T1000 (cell line): ENCODE measurements around the gene RPA1.
"Not testable (repeated sequence)": the region's sequence is repeated elsewhere in the genome, so short reads cannot be mapped to it uniquely, and the experiment has no call there.

Experiments
- DNase-seq: peaks from one replicate; lab custom pipeline; 2025; ENCODE audit warnings: mixed read lengths; lab: John Stamatoyannopoulos, UW

RPA1 gene

DNA sequence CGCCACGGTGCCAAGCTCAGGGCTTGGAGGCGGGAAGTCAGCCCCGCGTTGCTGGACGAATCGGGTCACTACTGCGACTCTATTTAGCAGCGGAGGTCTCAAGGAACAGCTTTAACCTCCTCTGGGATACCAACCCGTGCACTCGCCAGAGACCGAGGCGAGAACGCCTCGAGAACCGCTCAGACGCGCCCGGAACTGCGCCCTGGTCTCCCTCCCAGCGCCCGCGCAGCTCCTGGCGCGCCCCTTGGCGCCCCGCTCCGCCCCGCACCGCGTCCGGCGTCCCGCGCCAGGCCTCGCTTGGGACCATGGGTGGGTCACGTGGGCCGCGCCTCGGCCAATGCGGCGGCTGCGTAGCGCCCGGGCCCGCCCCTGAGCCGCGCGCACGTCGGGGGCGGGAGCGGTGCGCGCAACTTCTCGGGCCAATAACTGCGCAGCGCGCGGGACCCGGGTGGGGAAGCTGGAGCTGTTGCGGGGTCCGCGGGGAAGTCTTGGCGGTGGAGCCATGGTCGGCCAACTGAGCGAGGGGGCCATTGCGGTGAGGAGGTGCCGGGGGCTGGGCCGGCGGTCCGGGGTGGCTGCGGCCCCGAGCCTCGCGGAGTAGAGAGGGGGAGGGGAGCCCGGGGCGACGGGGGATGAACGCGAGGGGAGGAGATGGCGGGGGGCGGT lies at the start of gene RPA1, which contains the start of gene SMYD4:
Gene RPA1 (plus strand): TSS at position 414 of the 666 bp plus-strand sequence. CDS start 89 bp downstream, at position 503.
Gene SMYD4 (minus strand): TSS at position 311 of the 666 bp plus-strand sequence. CDS start 1,908 bp downstream, outside the sequence.
- DNase-seq: peak; percentile 84

DNA sequence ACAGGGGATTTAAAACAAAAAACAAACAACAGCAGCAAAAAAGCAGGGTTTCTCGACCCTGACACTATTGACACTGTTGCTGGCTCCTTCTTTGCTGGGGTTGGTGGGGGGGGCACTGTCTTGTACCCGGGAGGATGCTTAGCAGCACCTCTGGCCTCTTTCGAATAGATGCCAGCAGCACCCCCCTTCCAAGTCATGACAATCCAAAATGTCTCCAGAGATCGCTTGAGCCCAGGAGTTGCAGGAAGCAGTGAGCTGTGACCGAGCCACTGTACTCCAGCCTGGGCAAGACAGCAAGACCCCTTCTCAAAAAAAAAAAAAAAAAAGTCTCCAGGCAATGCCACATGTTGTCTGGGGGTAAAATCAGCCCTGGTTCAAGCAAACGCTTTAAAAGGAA lies 47.6 kb upstream of the RPA1 start:
- DNase-seq: no peak

DNA sequence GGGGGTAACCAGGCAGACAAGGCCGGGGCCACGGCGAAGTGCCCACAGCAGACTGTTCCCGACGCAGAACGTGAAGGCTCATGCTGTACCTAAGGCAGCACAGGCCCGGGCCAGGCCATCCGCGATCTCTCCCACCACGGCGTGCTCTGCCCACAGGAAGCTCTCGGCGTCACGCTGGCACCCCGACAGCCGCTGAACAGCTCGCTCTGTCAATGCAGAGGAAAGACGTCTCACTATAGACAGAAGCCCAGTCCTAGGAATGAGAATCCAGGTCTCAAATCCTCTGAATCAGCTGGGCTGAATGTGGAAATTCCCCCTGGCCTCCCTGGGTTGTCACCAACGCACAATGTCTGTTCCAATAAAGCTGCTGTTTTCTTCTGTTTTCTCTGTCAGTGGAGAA lies 46.5 kb upstream of the RPA1 start:
- DNase-seq: no peak

DNA sequence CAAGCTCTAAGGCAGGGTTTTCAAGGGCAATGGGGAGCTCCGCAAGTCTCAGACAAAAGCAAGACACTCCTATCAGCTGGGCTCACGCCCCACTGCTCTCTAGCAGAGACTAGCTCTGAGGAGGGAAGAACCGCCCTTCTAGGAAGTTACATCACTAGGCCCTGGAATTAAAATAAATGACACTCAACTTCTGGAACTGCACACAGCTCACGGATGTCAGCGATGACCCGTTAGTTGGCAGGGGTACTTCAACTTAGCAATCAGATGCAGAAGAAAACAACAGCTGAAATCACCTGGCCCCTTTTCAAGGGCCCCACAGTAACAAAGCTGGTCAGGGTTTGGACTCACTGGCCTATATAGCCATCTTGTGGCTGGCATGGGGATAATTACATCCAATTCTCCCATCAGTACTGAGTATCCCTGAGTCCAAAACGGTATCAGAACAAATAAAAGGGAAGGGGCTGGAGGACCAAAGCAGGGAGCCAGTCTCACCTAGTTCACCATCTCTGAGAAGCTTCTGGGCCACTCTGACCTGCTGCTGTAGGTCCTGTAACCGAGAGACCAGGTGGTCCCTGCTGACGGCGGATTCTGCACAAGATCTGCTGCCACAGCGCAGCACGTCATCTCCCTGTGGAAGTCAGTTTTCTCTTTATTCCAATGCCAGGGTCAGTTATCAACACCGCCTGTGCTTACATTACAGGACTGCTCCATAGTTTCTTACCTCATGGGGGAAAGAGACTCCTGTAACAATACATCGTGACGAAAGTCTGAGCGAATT lies 45.8 kb upstream of the RPA1 start:
- DNase-seq: peak; percentile 9

DNA sequence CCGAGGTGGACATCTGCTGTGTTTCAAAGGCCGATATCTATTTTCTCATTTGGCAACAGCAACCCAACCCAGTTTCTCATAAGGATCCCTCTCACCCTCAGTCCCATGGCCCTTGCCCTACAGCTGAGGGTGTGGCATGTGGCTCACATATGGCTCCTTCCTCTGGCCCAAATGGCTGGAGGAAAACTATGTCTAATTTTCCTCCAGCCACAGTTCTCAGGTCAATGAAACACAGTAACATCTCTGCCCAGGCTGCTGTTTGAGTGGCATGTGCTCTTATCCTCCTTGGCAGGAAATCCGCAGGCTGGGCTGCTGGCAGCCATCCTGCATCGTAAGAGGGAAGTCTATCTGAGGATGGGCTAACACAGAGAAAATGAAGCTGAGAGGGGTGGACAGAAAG lies 43.9 kb upstream of the RPA1 start:
- no peak for DNase-seq

DNA sequence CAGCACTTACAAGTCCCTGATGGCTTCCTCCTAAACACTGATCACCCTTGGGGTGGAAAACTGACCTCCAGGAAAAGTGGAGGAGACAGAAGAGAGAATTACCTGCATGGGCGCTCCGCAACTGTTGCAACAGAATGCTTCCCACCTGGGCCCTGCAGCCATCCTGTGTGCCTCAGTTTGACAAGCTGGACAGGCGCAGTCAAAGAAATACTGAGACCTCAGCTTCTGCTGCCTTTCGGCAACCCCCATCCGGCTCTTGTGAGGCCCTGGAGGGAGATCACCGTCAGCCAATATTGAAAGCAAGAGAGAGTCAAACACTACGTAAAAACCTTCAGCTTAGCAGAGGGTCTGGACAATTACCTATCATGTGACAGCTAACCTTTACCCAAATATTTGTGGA lies 43.1 kb upstream of the RPA1 start:
- DNase-seq: no peak

DNA sequence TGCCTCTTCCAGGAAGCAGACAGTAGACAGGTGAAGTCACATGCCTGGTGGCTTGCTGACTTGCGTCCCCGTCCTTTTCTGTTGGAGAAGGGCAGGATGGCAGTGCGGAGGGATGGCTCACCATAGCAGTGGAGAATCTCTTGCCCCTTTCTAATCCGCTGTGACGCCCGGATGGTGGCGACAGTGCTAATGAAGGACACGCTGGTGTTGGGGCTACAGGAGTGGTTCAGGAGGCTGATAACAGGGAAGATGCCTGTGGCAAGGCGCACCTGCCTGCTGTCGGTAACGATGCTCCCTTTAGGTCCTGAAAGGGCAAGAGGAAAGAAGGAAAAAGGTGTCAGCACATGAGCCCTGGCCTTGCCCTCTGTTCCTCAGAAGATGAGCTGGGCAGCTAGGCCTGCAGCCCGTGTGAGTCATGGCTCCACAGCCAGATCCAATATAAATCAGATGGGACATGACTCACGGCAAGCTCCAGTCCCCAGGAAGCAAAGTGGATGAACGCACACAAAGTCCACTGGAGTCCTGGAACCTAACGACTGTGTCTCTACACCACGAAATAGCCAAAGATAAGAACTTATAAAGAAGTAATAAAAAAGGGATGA lies 42.4 kb upstream of the RPA1 start:
- peak; percentile 79 for DNase-seq

DNA sequence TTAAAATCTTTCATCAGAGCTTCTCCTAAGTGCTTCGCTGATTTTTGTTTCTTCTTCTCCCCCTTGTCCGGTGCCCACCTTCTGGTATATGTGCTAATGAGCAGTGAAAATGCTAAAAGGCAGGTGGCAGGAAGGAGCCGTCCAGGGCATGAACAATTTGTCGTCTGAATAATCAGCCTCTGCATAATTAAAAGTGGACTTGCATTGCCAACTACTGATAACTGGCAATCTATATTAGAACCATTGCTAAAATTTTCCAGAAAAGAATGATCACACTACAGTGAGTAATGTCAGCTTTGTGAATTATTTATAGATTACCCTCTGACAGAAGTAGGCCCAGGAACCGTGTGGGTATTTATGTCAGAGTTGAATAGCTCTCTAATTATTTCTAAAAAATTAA lies 39.9 kb upstream of the RPA1 start:
- no peak for DNase-seq

DNA sequence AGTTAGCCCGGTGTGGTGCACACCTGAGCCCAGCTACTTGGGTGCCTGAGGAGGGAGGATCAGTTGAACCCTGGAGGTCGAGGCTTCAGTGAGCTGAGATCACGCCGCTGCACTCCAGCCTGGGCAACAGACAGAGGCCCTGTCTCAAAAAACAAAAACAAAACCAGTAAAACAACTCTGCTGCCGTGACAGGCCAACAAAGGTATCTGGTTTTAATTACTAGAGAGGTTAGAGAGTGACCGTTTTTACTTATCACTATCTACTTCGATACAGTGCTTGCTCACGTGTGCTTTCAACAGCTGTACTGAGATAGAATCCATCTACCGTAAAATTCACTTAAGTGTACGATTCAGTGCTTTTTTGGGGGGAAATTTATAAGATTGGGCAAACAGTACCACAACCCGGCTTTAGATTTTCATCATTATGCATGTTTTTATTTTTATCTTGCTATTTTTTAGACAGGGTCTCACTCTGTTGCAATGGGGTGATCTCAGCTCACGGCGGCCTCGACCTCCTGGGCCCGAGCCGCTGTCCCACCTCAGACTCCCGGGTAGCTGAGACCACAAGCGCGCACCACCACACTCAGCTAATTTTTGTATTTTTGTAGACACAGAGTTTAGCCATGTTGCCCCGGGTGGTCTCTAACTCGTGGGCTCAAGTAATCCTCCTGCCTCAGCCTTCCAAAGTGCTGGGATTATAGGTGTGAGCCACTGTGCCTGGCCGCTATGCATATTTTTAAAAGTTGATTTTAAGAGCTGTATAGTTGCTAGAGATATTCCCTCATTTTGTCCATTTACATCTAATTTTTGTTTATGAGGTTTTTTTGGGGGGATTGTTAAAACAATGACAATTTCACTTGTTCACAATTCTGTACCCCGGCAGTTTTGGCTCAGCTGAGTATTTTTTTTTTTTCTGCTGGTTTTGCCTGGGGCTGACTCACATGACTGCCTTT lies 37.0 kb upstream of the RPA1 start:
- no peak for DNase-seq

DNA sequence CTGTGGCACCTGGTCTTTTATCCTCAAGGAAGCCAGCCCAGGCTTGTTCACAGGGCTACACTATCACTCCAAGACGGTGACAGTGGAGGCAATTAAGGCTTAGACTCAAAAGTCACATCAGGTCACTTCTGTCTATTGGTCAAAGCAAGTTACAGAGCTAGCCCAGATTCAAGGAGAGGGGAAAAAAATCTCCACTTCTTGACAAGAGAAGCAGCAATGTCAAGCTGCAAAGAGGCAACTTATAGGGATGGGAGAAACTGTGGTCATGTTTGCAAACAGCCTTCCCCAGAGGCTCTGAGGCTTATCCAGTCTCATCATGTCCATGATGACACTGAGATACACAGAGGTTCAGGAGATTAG lies 36.4 kb upstream of the RPA1 start:
- no peak for DNase-seq

DNA sequence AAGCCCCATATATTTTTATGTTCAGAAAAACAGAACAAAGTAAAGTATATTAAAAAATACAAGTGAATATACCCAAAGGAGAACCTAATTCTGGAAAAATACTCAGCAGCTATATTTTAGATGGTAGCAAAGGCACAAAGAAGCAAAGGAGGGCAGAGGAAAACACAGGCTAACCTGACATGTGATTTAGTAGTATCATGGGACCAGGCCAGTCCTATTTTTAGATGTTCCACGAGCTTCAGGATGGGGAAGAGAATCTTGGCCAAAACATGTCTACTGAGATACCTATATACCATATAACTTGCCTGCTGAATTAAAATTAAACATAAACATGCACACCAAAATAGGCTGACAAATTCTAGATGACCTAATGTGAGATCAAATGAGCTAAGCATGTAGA lies 33.0 kb upstream of the RPA1 start:
- no peak for DNase-seq

DNA sequence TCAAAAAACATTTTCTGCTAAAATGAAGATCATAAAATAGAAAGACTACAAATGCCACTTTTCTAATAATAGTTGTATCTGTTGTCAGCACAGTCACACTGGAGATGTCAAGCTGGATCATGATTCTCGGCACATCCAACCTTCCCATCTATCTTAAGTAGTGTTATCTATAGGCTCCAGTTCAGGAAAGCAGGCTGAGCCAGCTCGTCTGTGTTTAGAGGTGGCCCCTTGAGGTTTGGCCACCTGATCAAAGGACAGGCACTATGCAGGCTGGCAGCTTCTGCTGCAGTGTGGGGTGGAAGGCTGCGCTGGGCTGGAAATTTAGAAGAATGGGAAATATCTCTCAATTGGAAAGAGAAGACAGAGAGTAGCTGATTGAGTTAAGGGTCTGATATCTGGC lies 32.5 kb upstream of the RPA1 start:
- DNase-seq: no peak

DNA sequence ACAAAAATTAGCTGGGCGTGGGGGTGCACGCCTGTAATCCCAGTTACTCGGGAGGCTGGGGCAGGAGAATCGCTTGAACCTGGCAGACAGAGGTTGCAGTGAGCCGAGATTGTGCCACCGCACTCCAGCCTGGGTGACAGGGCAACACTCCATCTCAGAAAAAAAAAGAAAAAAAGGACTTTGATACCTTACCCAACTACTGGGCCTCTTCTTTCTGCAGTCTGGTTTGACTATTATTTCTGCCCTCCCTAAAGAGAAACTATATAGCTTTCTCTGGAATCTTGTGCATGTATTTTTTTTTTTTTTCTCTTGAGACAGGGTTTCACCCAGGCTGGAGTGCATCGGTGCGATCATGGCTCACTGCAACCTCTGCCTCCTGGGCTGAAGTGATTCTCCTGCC lies 32.0 kb upstream of the RPA1 start:
- DNase-seq: not testable (repeated sequence)

DNA sequence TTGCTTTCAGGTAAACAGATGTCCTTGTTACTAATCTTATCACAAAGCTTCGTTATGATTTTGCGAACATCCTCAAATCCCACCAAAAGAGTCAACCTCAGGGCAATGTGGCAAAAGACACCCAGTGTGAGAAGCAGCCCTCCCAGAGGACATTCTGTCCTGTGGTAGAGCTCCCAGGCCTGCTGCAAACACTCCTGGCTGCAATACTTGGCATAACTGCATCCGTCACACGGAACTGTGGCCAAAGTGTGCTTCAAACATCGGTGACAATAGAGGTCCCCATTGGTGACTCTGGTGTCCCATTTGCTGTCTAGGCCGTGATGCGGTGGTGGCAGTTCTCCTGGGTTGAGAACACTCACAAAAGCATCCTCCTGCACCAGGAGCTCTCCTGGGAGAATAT lies 29.6 kb upstream of the RPA1 start:
- no peak for DNase-seq

DNA sequence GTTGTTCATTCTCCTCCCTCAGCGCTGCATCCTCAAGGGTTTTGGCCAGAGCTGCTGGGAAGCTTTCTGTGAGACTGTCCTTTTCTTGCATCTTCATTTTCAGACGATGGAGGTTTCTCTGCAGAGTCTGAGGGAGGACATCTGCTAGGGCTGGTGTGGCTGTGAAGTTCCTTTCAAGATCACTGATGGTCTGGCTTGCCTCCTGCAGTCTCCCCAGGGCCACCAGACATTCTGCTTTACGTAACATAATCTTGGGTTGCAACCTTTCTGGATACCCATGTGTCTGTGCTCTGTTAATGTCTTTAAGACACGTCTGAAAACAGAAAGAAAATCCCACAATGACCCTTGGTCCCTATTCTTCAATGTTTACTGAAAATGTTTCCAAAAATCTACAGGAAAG lies 29.1 kb upstream of the RPA1 start:
- DNase-seq: no peak

DNA sequence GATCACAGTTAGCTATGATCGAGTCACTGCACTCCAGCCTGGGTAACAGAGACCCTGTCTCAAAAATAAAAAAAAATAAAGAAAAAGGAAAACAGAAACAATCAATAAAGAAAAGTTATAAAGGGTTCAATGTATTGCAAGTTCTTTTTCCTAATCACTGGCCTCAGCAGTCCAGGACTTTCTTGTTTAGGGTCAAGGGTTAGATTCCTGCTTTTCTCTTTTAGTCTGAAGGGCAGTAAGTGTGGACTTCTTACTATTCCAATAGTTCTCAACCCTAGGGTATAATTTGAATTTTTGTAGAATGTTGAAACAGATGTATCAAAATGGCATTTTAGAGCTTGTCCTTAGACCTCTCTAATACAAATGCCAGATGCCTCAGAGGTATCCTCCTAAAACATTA lies 27.4 kb upstream of the RPA1 start:
- DNase-seq: no peak

DNA sequence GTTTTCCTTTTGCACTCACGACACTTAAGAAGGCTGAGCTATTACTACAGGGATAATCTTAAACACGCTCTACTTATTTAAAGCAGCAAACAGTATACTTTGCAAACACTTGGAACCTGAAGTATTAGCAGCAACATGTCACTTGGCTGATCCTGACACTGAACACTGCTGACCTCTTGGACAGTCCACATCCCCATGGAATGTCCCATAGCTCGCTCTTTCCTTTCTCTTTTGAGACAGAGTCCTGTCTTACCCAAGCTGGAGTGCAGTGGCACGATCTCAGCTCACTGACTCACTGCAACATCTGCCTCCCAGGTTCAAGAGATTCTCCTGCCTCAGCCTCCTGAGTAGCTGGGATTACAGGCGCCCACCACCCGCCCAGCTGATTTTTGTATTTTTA lies 26.5 kb upstream of the RPA1 start:
- DNase-seq: no peak

DNA sequence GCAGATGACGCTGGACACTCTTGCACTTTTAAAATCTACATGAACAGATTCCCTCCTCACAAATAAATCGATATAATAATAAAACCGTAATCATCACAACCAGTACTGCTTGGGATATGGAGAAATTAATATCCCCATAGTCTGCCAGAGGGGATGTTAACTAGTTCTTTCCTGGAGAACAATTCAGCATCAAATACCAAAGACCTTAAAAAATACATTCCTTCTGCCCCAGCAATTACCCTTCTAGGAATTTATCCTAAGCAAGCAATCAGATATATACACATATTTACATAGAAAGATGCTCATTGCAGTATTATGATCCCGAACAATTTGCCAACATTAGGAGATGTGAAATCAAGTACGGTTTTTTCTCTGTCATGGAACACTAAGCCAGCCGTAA lies 21.9 kb upstream of the RPA1 start:
- DNase-seq: no peak

DNA sequence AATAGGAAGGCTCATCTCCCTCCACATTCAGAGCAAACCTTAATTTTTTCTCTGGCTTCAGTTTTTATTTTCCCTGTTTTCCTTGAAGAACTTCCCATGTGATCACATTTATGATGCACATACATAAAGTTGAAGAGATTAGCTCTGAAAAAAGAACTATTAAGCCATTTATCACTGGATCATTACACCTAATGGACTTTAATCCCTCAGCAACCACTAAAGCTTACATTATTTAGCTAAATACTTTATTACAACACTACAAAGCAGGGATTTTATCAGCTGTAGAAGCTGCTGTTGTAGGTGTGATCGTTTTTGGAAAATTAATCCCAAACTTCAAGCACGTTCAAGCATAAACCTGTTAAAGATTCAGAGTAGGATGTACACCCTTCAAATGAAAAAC lies 21.2 kb upstream of the RPA1 start:
- DNase-seq: no peak

DNA sequence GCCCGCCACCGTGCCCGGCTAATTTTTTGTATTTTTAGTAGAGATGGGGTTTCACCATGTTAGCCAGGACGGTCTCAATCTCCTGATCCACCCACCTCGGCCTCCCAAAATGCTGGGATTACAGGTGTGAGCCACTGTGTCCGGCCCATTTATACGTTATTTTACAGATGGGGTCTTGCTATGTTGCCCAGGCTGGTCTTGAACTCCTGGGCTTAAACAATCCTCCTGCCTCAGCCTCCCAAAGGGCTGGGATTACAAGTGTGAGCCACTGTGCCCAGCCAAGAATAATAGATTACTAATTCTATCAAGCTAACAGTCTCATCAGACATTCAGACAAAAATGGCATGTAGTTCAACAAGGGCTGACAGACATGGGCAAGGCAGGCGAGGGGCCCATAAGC lies 20.0 kb upstream of the RPA1 start:
- DNase-seq: not testable (repeated sequence)

DNA sequence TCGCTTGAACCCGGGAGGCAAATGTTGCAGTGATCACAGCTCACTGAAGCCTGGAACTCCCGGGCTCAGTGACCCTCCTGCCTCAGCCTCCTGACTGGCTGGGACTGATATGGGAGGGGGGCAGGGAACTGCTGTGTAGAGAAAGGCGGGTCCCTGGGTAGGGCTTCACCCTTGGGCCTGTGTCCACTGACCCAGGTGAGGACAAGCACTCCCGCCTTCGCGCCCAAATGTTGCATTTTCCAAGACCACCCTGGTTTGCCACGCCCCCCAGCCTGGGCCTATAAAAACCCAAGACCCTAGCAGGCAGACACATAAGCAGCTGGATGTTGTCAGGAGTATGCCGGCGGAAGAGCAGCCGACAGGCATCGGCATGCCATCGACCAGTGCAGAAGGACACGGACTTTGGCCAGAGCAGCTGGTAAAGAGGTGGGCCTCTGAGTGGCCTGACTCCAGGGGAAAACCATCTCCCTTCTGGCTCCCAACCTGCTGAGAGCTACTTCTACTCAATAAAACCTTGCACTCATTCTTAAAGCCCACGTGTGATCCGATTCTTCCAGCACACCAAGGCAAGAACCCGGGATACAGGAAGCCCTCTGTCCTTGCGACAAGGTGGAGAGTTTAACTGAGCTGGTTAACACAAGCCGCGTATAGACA lies 19.2 kb upstream of the RPA1 start:
- no peak for DNase-seq

DNA sequence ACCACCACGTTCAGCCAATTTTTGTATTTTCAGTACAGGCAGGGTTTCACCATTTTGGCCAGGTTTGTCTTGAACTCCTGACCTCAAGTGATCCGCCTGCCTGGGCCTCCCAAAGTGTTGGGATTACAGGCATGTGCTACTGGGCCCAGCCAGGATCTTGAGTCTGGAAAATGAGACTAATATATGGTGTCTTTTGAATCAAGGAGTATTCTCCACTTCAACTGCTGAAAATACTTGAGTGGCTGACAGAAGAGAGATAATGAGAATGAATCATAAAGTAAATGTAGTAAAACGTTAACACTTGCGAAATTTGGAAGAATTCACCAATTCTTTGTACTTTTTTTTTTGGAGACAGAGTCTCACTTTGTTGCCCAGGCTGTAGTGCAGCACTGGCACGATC lies 16.7 kb upstream of the RPA1 start:
- DNase-seq: no peak
